Measurements from ENCODE around the gene NR5A1. TPM values are rescaled to one million over a fixed set of nuclear protein-coding genes. Genes with fewer than 3 reads are reported as not detected.

NR5A1 gene
- total RNA-seq, 4 donors from 2014 or later: not detected

DNA sequence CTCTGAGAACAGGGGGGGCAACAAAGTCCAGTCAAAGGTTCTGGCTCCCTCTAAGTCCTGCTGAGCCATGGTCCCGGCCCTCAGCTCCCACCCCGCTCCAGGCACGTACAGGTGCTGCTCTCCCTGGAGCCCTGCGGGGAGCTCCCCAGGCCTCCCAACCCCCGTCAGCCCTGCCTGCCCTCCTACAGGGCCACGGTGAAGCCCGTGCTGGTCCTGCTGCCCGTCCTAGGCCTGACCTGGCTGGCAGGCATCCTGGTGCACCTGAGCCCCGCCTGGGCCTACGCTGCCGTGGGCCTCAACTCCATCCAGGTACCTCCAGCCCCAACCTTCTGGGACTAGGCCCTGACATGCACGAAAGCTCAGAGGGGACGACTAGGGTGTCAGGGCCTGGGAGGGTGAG is 36.9 kb downstream of the NR5A1 start:
- Histone ChIP-seq H3K27me3 (peaks cover 0 to 64% (median 0%) of the 10 kb centered on the region in 4 donors), H3K4me3 (no peak overlapping the region), H3K4me1 (no peaks in the 10 kb centered on the region), H3K27ac (no peak overlapping the region), H3K9me3 (no peaks in the 10 kb centered on the region), H3K36me3 (no peaks in the 10 kb centered on the region)
- intact Hi-C loops (cut with DNase I): no loop called here
- TF ChIP-seq CTCF (IDR thresholded peaks at IDR 0.05) (no peak), POLR2A (IDR thresholded peaks at IDR 0.05) (no peak)
- WGBS, 2 donors: 75 to 89% methylated on average over 2 to 3 of the region's 13 CpGs
- no peak for DNase-seq

- Histone ChIP-seq H3K4me1 (no peaks in the 10 kb centered on the region), H3K27me3 (peaks cover 0 to 53% (median 0%) of the 10 kb centered on the region in 4 donors), H3K9me3 (no peaks in the 10 kb centered on the region), H3K36me3 (no peaks in the 10 kb centered on the region), H3K4me3 (no peak overlapping the region), H3K27ac (no peak overlapping the region)
- WGBS, 2 donors: 65 to 67% methylated on average over 10 to 13 of the region's 28 CpGs
- no peak for TF ChIP-seq CTCF (IDR thresholded peaks at IDR 0.05)
- TF ChIP-seq POLR2A (IDR thresholded peaks at IDR 0.05): no peak
- DNase-seq: no peak
- intact Hi-C loops (cut with DNase I): no loop called here
Observed at GRCh38 chr9:124469011-124469832, 38.0 kb downstream of the NR5A1 start.

- Histone ChIP-seq H3K4me1 (no peaks in the 10 kb centered on the region), H3K27ac (no peak overlapping the region), H3K36me3 (no peaks in the 10 kb centered on the region), H3K4me3 (no peak overlapping the region), H3K27me3 (peaks cover 0 to 46% (median 0%) of the 10 kb centered on the region in 4 donors), H3K9me3 (no peaks in the 10 kb centered on the region)
- TF ChIP-seq CTCF (IDR thresholded peaks at IDR 0.05) (no peak), POLR2A (IDR thresholded peaks at IDR 0.05) (no peak)
- no peak for DNase-seq
- 82 to 83% methylated on average over 9 to 14 of the region's 19 CpGs for WGBS, 2 donors
- intact Hi-C loops (cut with DNase I): no loop called here
Observed at GRCh38 chr9:124468061-124468740, 39.0 kb downstream of the NR5A1 start.

DNA sequence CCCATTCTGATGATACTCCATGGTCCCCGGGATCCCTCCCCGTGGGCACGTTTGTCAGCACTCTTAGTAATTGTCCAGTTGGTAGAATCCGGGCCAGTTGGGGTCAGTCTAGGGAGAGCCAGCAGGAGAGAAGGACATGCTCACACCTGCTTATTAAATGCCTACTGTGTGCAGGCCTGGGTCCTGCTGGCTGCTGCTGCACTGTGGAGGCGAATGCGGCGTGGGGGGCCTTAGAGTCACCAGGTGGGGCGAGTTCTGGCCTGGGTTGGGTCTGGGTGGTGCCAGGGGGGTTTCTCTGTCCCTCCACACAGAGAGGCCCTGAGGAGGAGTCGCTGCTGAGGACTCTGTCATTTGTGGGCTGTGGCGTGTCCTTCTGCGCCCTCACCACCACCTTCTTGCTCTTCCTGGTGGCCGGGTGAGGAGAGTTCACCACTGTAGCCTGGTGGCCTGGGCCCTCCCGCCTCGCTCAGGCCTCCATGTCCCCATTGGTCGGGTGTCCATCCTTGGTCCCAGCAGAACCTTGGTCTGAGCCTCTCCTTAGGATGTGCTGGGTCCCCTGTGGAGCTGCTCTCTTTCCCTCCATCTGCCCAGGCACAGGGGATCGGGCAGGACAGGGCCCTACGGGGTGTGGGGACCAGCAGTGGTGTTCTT is 39.7 kb downstream of the NR5A1 start:
- intact Hi-C loops (cut with DNase I): no loop called here
- Histone ChIP-seq H3K4me1 (no peaks in the 10 kb centered on the region), H3K36me3 (no peaks in the 10 kb centered on the region), H3K9me3 (no peaks in the 10 kb centered on the region), H3K27me3 (peaks cover 0 to 43% (median 0%) of the 10 kb centered on the region in 4 donors), H3K27ac (no peak overlapping the region), H3K4me3 (no peak overlapping the region)
- 84 to 86% methylated on average over 8 to 9 of the region's 17 CpGs for WGBS, 2 donors
- TF ChIP-seq POLR2A (IDR thresholded peaks at IDR 0.05): no peak
- no peak for TF ChIP-seq CTCF (IDR thresholded peaks at IDR 0.05)
- DNase-seq: no peak

GRCh38 chr9:124465736-124466135 is 41.5 kb downstream of the NR5A1 start:
- WGBS, 2 donors: 20 to 87% methylated on average over 1 to 2 of the region's 3 CpGs
- Histone ChIP-seq H3K9me3 (no peaks in the 10 kb centered on the region), H3K36me3 (no peaks in the 10 kb centered on the region), H3K27ac (no peak overlapping the region), H3K4me3 (no peak overlapping the region), H3K4me1 (no peaks in the 10 kb centered on the region), H3K27me3 (peaks cover 0 to 30% (median 0%) of the 10 kb centered on the region in 4 donors)
- DNase-seq: no peak
- intact Hi-C loops (cut with DNase I): no loop called here
- TF ChIP-seq POLR2A (IDR thresholded peaks at IDR 0.05) (no peak), CTCF (IDR thresholded peaks at IDR 0.05) (no peak)
